GM23248 (cell line): ENCODE results near the gene CTSE.
"Not testable (repeated sequence)": the region's sequence is repeated elsewhere in the genome, so short reads cannot be mapped to it uniquely, and the experiment has no call there.

Experiments used
- EZH2 ChIP-seq: fragments of 200-600 bp; sonication (generic); IDR thresholded peaks from 2 replicates; pipeline ENCODE4 v1.6.1; 2018; ENCODE audit warnings: antibody characterized with exemption, mild to moderate bottlenecking; ENCODE audit not compliant: insufficient read depth, poor library complexity, severe bottlenecking
- EZH2phosphoT487 ChIP-seq: fragments of 200-600 bp; sonication (generic); IDR thresholded peaks from 2 replicates; pipeline ENCODE4 v1.6.1; 2018; ENCODE audit warnings: antibody characterized with exemption, moderate library complexity, mild to moderate bottlenecking, low read depth; ENCODE audit not compliant: insufficient read depth

DNA sequence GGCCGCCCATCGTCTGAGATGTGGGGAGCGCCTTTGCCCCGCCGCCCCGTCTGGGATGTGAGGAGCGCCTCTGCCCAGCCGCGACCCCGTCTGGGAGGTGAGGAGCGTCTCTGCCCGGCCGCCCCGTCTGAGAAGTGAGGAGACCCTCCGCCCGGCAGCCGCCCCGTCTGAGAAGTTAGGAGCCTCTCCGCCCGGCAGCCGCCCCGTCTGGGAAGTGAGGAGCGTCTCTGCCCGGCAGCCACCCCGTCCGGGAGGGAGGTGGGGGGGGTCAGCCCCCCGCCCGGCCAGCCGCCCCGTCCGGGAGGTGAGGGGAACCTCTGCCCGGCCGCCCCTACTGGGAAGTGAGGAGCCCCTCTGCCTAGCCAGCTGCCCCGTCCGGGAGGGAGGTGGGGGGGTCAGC lies 40.3 kb upstream of the CTSE start:
- TF ChIP-seq EZH2, EZH2phosphoT487: not testable (repeated sequence)
